Upper lobe of right lung (tissue), 1 donor: Measurements from ENCODE around the gene PHAF1. TPM values are rescaled to one million over a fixed set of nuclear protein-coding genes. Genes with fewer than 3 reads are reported as not detected.

Source experiments
- ATAC-seq: fragments of 200-7000 bp; cut with Tn5 transposase; one replicate; pipeline ENCODE4 v1.9.1; 2020; ENCODE audit warnings: mild to moderate bottlenecking, moderate library complexity
- DNase-seq: peaks from one replicate; pipeline ENCODE4 v3.0.0-alpha.2; 2020
- H3K27ac ChIP-seq: fragments of 200-600 bp; one replicate; pipeline ENCODE4 v1.8.0; 2022
- H3K27me3 ChIP-seq: fragments of 200-600 bp; one replicate; pipeline ENCODE4 v1.8.0; 2022; ENCODE audit warnings: mild to moderate bottlenecking
- H3K36me3 ChIP-seq: fragments of 200-600 bp; one replicate; pipeline ENCODE4 v1.8.0; 2022
- H3K4me1 ChIP-seq: fragments of 200-600 bp; one replicate; pipeline ENCODE4 v1.8.0; 2022
- H3K4me3 ChIP-seq: fragments of 200-600 bp; one replicate; pipeline ENCODE4 v1.8.0; 2022; ENCODE audit warnings: mild to moderate bottlenecking
- H3K9me3 ChIP-seq: fragments of 200-600 bp; one replicate; pipeline ENCODE4 v1.8.0; 2022
- intact Hi-C: fragments of 100-400 bp; cut with DNase I; formaldehyde crosslinking; loops from one replicate; pipeline ENCODE4 v1.11.0; 2022
- total RNA-seq: library from RNA; stranded (reverse); fragmentation: NEBNext Ultra II Directional; extraction: Animal tissue kit (Norgen Biotek cat#: 25700); gene quantifications from one replicate; pipeline ENCODE4 v1.2.1, GENCODE V29; 2021
- TF ChIP-seq, protein P1 (sequence below): fragments of 200-600 bp; IDR thresholded peaks from one replicate; pipeline ENCODE4 v1.8.0; 2022; ENCODE audit warnings: antibody characterized with exemption
- donor health status: DM: no; HTN: yes; CAD: no; lungs with severe emphysema.

Gene PHAF1
- total RNA-seq, 1 donor from 2014 or later, result 16.4 TPM

GRCh38 chr16:67193536-67193935 is 83.8 kb downstream of the PHAF1 start:
- TF ChIP-seq, protein P1, sequence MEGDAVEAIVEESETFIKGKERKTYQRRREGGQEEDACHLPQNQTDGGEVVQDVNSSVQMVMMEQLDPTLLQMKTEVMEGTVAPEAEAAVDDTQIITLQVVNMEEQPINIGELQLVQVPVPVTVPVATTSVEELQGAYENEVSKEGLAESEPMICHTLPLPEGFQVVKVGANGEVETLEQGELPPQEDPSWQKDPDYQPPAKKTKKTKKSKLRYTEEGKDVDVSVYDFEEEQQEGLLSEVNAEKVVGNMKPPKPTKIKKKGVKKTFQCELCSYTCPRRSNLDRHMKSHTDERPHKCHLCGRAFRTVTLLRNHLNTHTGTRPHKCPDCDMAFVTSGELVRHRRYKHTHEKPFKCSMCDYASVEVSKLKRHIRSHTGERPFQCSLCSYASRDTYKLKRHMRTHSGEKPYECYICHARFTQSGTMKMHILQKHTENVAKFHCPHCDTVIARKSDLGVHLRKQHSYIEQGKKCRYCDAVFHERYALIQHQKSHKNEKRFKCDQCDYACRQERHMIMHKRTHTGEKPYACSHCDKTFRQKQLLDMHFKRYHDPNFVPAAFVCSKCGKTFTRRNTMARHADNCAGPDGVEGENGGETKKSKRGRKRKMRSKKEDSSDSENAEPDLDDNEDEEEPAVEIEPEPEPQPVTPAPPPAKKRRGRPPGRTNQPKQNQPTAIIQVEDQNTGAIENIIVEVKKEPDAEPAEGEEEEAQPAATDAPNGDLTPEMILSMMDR, result no peak
- peaks cover 54% of the 10 kb centered on the region for H3K36me3 ChIP-seq
- intact Hi-C loops, result no loop called here
- H3K4me1 ChIP-seq, result peaks cover 35% of the 10 kb centered on the region
- no peak overlapping the region for H3K27ac ChIP-seq
- H3K4me3 ChIP-seq, result peak overlapping the region; percentile 99
- DNase-seq (no peak), ATAC-seq (no peak)
- H3K9me3 ChIP-seq, result no peaks in the 10 kb centered on the region
- H3K27me3 ChIP-seq, result no peaks in the 10 kb centered on the region

GRCh38 chr16:67194260-67194659 is 84.5 kb downstream of the PHAF1 start:
- intact Hi-C loops, result no loop called here
- peaks cover 36% of the 10 kb centered on the region for H3K4me1 ChIP-seq

DNA sequence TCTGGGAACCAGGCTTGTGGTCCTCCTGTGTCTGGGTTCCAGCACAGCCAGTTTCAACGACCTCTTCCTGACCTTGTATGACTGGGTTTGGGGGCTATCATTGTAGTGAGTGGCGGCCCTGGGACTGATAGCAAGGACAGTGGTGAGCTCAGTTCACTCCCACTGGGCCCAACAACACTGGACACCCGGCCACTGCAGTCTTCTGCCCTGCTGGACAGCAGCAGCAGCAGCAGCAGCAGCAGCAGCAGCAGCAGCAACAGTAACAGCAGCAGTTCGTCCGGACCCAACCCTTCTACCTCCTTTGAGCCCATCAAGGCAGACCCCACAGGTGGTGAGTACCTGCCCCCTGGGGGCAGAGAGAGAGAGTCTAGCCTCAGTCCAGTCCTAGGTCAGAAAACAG is 85.9 kb downstream of the PHAF1 start:
- no peak for DNase-seq
- Histone ChIP-seq H3K27ac (no peak overlapping the region), H3K36me3 (peaks cover 58% of the 10 kb centered on the region), H3K27me3 (no peaks in the 10 kb centered on the region), H3K4me3 (no peak overlapping the region), H3K4me1 (peaks cover 36% of the 10 kb centered on the region), H3K9me3 (no peaks in the 10 kb centered on the region)
- ATAC-seq, result no peak
- intact Hi-C loops, result no loop called here
- TF ChIP-seq, protein P1, result no peak

More at GRCh38 chr16:67194260-67194659, 84.5 kb downstream of the PHAF1 start:
- Histone ChIP-seq H3K36me3 (peaks cover 58% of the 10 kb centered on the region), H3K27ac (no peak overlapping the region), H3K9me3 (no peaks in the 10 kb centered on the region), H3K27me3 (no peaks in the 10 kb centered on the region), H3K4me3 (no peak overlapping the region)
- DNase-seq (no peak), ATAC-seq (no peak)
- TF ChIP-seq, protein P1, result no peak

DNA sequence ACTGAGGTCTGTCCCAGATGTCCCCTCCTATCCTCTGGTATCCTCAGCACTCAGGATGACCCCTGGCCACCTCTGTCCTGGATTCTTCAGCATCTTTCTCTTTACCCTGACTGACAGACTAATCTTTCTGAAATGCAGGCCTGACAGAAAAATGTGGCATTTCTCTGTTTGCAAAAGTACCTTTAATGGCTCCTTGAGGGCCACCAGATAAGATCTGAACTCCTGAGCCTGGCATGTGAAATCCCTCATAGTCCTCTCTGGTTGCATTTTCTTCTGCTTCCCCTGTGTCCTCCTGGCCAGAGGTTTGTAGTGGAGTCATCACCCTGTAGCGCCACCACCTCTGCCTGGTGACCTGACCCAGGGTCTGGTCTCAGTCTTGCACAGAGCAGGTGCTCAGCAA is 87.1 kb downstream of the PHAF1 start:
- Histone ChIP-seq H3K9me3 (no peaks in the 10 kb centered on the region), H3K27me3 (no peaks in the 10 kb centered on the region), H3K4me3 (no peak overlapping the region), H3K36me3 (peaks cover 66% of the 10 kb centered on the region), H3K4me1 (peaks cover 28% of the 10 kb centered on the region), H3K27ac (no peak overlapping the region)
- TF ChIP-seq, protein P1, result no peak
- intact Hi-C loops, result no loop called here
- ATAC-seq (no peak), DNase-seq (no peak)

DNA sequence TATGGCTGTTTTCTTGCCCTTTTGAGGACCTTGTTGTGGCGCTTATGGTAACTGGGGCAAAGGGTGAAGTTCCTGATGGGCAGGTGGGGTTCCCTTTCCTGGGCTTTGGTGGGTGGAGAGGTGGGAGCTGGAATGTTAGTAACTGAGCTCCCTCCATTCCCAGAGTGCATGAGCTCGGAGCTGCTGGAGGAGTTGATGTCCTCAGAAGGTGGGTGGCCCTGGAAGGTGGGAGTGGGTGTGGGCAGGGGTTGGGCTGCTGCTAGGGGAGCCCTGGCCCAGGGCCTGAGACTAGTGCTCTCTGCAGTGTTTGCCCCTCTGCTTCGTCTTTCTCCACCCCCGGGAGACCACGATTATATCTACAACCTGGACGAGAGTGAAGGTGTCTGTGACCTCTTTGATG is 88.0 kb downstream of the PHAF1 start:
- H3K4me1 ChIP-seq, result peaks cover 25% of the 10 kb centered on the region
- TF ChIP-seq, protein P1, result no peak
- H3K36me3 ChIP-seq, result peaks cover 74% of the 10 kb centered on the region

More for the DNA sequence above, 88.0 kb downstream of the PHAF1 start:
- H3K27me3 ChIP-seq, result no peaks in the 10 kb centered on the region
- ATAC-seq (no peak), DNase-seq (no peak)
- intact Hi-C loops, result no loop called here
- H3K27ac ChIP-seq, result no peak overlapping the region
- no peaks in the 10 kb centered on the region for H3K9me3 ChIP-seq
- H3K4me3 ChIP-seq, result no peak overlapping the region

Other genes with a start within 250 kb of the PHAF1 start
- gene PDP2, start 229.4 kb upstream of the PHAF1 start, total RNA-seq, result 22.4 TPM
- gene CDH16, start 191.1 kb upstream of the PHAF1 start, total RNA-seq, result not detected
- 11.1 TPM for gene RRAD, start 184.4 kb upstream of the PHAF1 start, total RNA-seq
- 69.4 TPM for gene CIAO2B, start 175.5 kb upstream of the PHAF1 start, total RNA-seq
- 35.8 TPM for gene CES2, start 174.4 kb upstream of the PHAF1 start, total RNA-seq
- 3.4 TPM for gene CES3, start 148.7 kb upstream of the PHAF1 start, total RNA-seq
- 13.3 TPM for gene CES4A, start 121.4 kb upstream of the PHAF1 start, total RNA-seq
- 63.0 TPM for gene CBFB, start 80.8 kb upstream of the PHAF1 start, total RNA-seq
- gene B3GNT9, start 41.1 kb downstream of the PHAF1 start, total RNA-seq, result 19.3 TPM
- 24.1 TPM for gene TRADD, start 50.0 kb downstream of the PHAF1 start, total RNA-seq
- 34.1 TPM for gene FBXL8, start 50.0 kb downstream of the PHAF1 start, total RNA-seq
- 87.8 TPM for gene HSF4, start 54.8 kb downstream of the PHAF1 start, total RNA-seq
- gene NOL3, start 60.6 kb downstream of the PHAF1 start, total RNA-seq, result 59.7 TPM
- 28.4 TPM for gene MATCAP1, start 74.0 kb downstream of the PHAF1 start, total RNA-seq
- gene EXOC3L1, start 80.2 kb downstream of the PHAF1 start, total RNA-seq, result 17.1 TPM
- 68.2 TPM for gene E2F4, start 82.2 kb downstream of the PHAF1 start, total RNA-seq
- 17.5 TPM for gene ELMO3, start 89.2 kb downstream of the PHAF1 start, total RNA-seq
- gene TMEM208, start 117.2 kb downstream of the PHAF1 start, total RNA-seq, result 39.3 TPM
- 94.9 TPM for gene FHOD1, start 137.5 kb downstream of the PHAF1 start, total RNA-seq
- gene SLC9A5, start 139.0 kb downstream of the PHAF1 start, total RNA-seq, result 2.4 TPM
- 16.2 TPM for gene PLEKHG4, start 169.6 kb downstream of the PHAF1 start, total RNA-seq
- 1.4 TPM for gene KCTD19, start 216.8 kb downstream of the PHAF1 start, total RNA-seq
- gene LRRC36, start 216.9 kb downstream of the PHAF1 start, total RNA-seq, result 27.4 TPM